IMR-90 (cell line): ENCODE results near the gene USP28. TPM values are rescaled to one million over a fixed set of nuclear protein-coding genes. Genes with fewer than 3 reads are reported as not detected.

ENCODE experiments used
- ATAC-seq: fragments of 200-7000 bp; cut with Tn5 transposase; 2 replicates; pipeline ENCODE4 v1.9.1; 2020; ENCODE audit warnings: low read depth, mild to moderate bottlenecking, moderate library complexity
- BruUV-seq: library from RNA; stranded (reverse); fragments of 400-500 nt; replicated peaks from 2 replicates; lab custom pipeline; 2021; lab: Mats Ljungman, UMichigan
- CTCF ChIA-PET: fragments of 300-600 bp; formaldehyde crosslinking; extraction: SDS; loops from one replicate; lab custom pipeline; 2021; ENCODE audit warnings: antibody characterized with exemption; lab: Yijun Ruan, JAX
- POLR2A ChIA-PET: fragments of 300-600 bp; sonication (Branson Sonifier 250); formaldehyde crosslinking; loops from one replicate; lab custom pipeline; 2022; ENCODE audit warnings: antibody characterized with exemption; ENCODE audit not compliant: unreplicated experiment; lab: Charles Lee
- DNase-seq: peaks from one replicate; pipeline ENCODE4 v3.0.0; 2013
- H2AFZ ChIP-seq: replicated peaks from 2 replicates; pipeline ENCODE3; 2013; ENCODE audit warnings: low read length, mild to moderate bottlenecking; ENCODE audit not compliant: poor library complexity
- H2AK5ac ChIP-seq: 2 replicates; pipeline ENCODE4 v1.6.1; 2013; ENCODE audit warnings: low read depth, low read length, inconsistent platforms
- H2AK9ac ChIP-seq: replicated peaks from 2 replicates; pipeline ENCODE3; 2013; ENCODE audit warnings: mild to moderate bottlenecking, low read depth, low read length, moderate library complexity; ENCODE audit not compliant: poor library complexity
- H2BK120ac ChIP-seq: 2 replicates; pipeline ENCODE4 v1.6.1; 2013; ENCODE audit warnings: low read depth, low read length, inconsistent platforms
- H2BK15ac ChIP-seq: 3 replicates; pipeline ENCODE4 v1.6.1; 2013; ENCODE audit warnings: low read depth, low read length, inconsistent platforms
- H2BK20ac ChIP-seq: 2 replicates; pipeline ENCODE4 v1.6.1; 2013; ENCODE audit warnings: low read depth, mild to moderate bottlenecking, inconsistent platforms, low read length, moderate library complexity
- H2BK5ac ChIP-seq: 2 replicates; pipeline ENCODE4 v1.6.1; 2013; ENCODE audit warnings: mild to moderate bottlenecking, low read depth, low read length, inconsistent platforms; ENCODE audit not compliant: poor library complexity, severe bottlenecking
- H3K14ac ChIP-seq: replicated peaks from 2 replicates; pipeline ENCODE4 v1.6.1; 2013; ENCODE audit warnings: low read depth, low read length, inconsistent platforms
- H3K18ac ChIP-seq: 2 replicates; pipeline ENCODE4 v1.6.1; 2013; ENCODE audit warnings: low read depth, low read length, control low read depth
- H3K23ac ChIP-seq: 2 replicates; pipeline ENCODE4 v1.6.1; 2013; ENCODE audit warnings: low read depth, low read length, inconsistent platforms
- H3K27ac ChIP-seq: 2 replicates; pipeline ENCODE4 v1.5.1; 2013; ENCODE audit warnings: mild to moderate bottlenecking, control low read depth, low read length; ENCODE audit not compliant: insufficient read depth
- H3K27me3 ChIP-seq: 2 replicates; pipeline ENCODE4 v1.6.1; 2013; ENCODE audit warnings: low read length; ENCODE audit not compliant: control insufficient read depth, insufficient read depth
- H3K36me3 ChIP-seq: 2 replicates; pipeline ENCODE4 v1.6.1; 2013; ENCODE audit warnings: low read length, mixed read lengths; ENCODE audit not compliant: control insufficient read depth, insufficient read depth
- H3K4ac ChIP-seq: 2 replicates; pipeline ENCODE4 v1.6.1; 2013; ENCODE audit warnings: low read depth, low read length, inconsistent platforms
- H3K4me1 ChIP-seq: 2 replicates; pipeline ENCODE4 v1.6.1; 2013; ENCODE audit warnings: low read length, mixed read lengths; ENCODE audit not compliant: control insufficient read depth, insufficient read depth
- H3K4me2 ChIP-seq: 2 replicates; pipeline ENCODE4 v1.6.1; 2013; ENCODE audit warnings: low read depth, mild to moderate bottlenecking, control low read depth, low read length, moderate library complexity
- H3K4me3 ChIP-seq: 2 replicates; pipeline ENCODE4 v1.5.1; 2013; ENCODE audit warnings: low read depth, mild to moderate bottlenecking, control low read depth, low read length, moderate library complexity; ENCODE audit not compliant: insufficient read depth
- H3K56ac ChIP-seq: 2 replicates; pipeline ENCODE4 v1.6.1; 2013; ENCODE audit warnings: low read length, inconsistent platforms; ENCODE audit not compliant: insufficient read depth; ENCODE audit errors: extremely low read depth
- H3K79me1 ChIP-seq, 2 experiments: 2 replicates each; pipeline ENCODE4 v1.6.1; 2013; ENCODE audit warnings: low read length in 2 of 2, inconsistent platforms in 1 of 2, low read depth in 1 of 2
- H3K9ac ChIP-seq: 2 replicates; pipeline ENCODE4 v1.6.1; 2013; ENCODE audit warnings: low read depth, low read length, control low read depth
- H3K9me1 ChIP-seq: 2 replicates; pipeline ENCODE4 v1.6.1; 2013; ENCODE audit warnings: low read length, inconsistent platforms; ENCODE audit not compliant: insufficient read depth
- H3K9me3 ChIP-seq: 2 replicates; pipeline ENCODE4 v1.6.1; 2013; ENCODE audit warnings: low read length; ENCODE audit not compliant: control insufficient read depth, insufficient read depth
- H4K20me1 ChIP-seq: 2 replicates; pipeline ENCODE4 v1.6.1; 2013; ENCODE audit warnings: low read length, inconsistent platforms; ENCODE audit not compliant: insufficient read depth
- H4K5ac ChIP-seq: 2 replicates; pipeline ENCODE4 v1.6.1; 2013; ENCODE audit warnings: mild to moderate bottlenecking, low read depth, low read length, control low read depth
- H4K8ac ChIP-seq, 2 experiments: 2 replicates each; pipeline ENCODE4 v1.6.1; 2013; ENCODE audit warnings: low read depth in 2 of 2, low read length in 2 of 2, control low read depth in 1 of 2, inconsistent platforms in 1 of 2
- H4K91ac ChIP-seq: 2 replicates; pipeline ENCODE4 v1.6.1; 2013; ENCODE audit warnings: low read depth, low read length, inconsistent platforms; ENCODE audit not compliant: insufficient read depth
- BHLHE40 ChIP-seq: fragments of 150-350 bp; IDR thresholded peaks from 2 replicates; pipeline ENCODE4 v1.6.1; 2016; ENCODE audit warnings: mild to moderate bottlenecking, low read depth, low read length
- CEBPB ChIP-seq: IDR thresholded peaks from 2 replicates; pipeline ENCODE4 v1.6.1; 2012; ENCODE audit warnings: low read depth, low read length, improper control_type of control experiment
- CHD1 ChIP-seq: IDR thresholded peaks from 2 replicates; pipeline ENCODE4 v1.6.1; 2012; ENCODE audit warnings: low read depth, low read length, improper control_type of control experiment
- FOS ChIP-seq: fragments of 150-350 bp; IDR thresholded peaks from 2 replicates; pipeline ENCODE4 v1.6.1; 2016; ENCODE audit warnings: low read depth, low read length
- MAFK ChIP-seq: IDR thresholded peaks from 2 replicates; pipeline ENCODE4 v1.6.1; 2012; ENCODE audit warnings: low read depth, low read length, improper control_type of control experiment
- MAZ ChIP-seq: IDR thresholded peaks from 2 replicates; pipeline ENCODE4 v1.6.1; 2012; ENCODE audit warnings: low read depth, mild to moderate bottlenecking, low read length, improper control_type of control experiment, moderate library complexity, borderline replicate concordance
- MXI1 ChIP-seq: IDR thresholded peaks from 2 replicates; pipeline ENCODE4 v1.6.1; 2012; ENCODE audit warnings: low read depth, mild to moderate bottlenecking, low read length, moderate library complexity, borderline replicate concordance
- NFE2L2 ChIP-seq: fragments of 150-350 bp; IDR thresholded peaks from 2 replicates; pipeline ENCODE4 v1.6.1; 2016; ENCODE audit warnings: low read depth, mild to moderate bottlenecking, low read length
- RAD21 ChIP-seq: IDR thresholded peaks from 2 replicates; pipeline ENCODE4 v1.6.1; 2012; ENCODE audit warnings: low read length, improper control_type of control experiment
- RCOR1 ChIP-seq: IDR thresholded peaks from 2 replicates; pipeline ENCODE4 v1.6.1; 2012; ENCODE audit warnings: mild to moderate bottlenecking, low read length, improper control_type of control experiment; ENCODE audit not compliant: insufficient replicate concordance
- RFX5 ChIP-seq: IDR thresholded peaks from 2 replicates; pipeline ENCODE4 v1.8.0; 2012; ENCODE audit warnings: low read depth, mild to moderate bottlenecking, low read length, moderate library complexity
- SMC3 ChIP-seq: fragments of 150-350 bp; IDR thresholded peaks from 2 replicates; pipeline ENCODE4 v1.6.1; 2016; ENCODE audit warnings: low read depth, mild to moderate bottlenecking, antibody characterized with exemption, low read length, moderate library complexity
- WGBS, 2 experiments: methylation state at CpG; one replicate each; pipeline versions ENCODE4 v1.1.5 to v1.1.7; 2013; ENCODE audit warnings: missing lambda C conversion rate in 2 of 2; ENCODE audit not compliant: insufficient read length in 1 of 2; ENCODE audit errors: extremely low coverage in 2 of 2; 5-methylcytosine and 5-hydroxymethylcytosine counted together
- dilution Hi-C: fragments of 300-500 bp; cut with HindIII; formaldehyde crosslinking; loops from one replicate; pipeline ENCODE4 v1.14.3; 2018; ENCODE audit warnings: low sequenced_read_pairs; ENCODE audit not compliant: unreplicated experiment
- in situ Hi-C: fragments of 300-500 bp; cut with MboI; formaldehyde crosslinking; loops from 3 replicates; pipeline ENCODE4 v1.14.3; 2019; ENCODE audit warnings: low sequenced_read_pairs, inconsistent platforms, mixed read lengths
- intact Hi-C: fragments of 100-400 bp; cut with micrococcal nuclease; formaldehyde crosslinking; loops from 2 replicates; pipeline ENCODE4 v1.10.0; 2022
- polyA plus RNA-seq, 3 experiments: library from polyadenylated mRNA; depleted of rRNA; stranded (reverse); fragments of >200 nt; gene quantifications; 2 replicates each; pipeline ENCODE4 v1.2.3, GENCODE V29; 2012; ENCODE audit warnings: low replicate concordance in 1 of 3
- total RNA-seq: library from RNA; depleted of rRNA; stranded (reverse); fragments of >200 nt; gene quantifications from 2 replicates; pipeline ENCODE4 v1.2.3, GENCODE V29; 2012
- TF ChIP-seq, protein P1 (sequence below): fragments of 150-350 bp; IDR thresholded peaks from 2 replicates; pipeline ENCODE4 v1.6.1; 2017; ENCODE audit warnings: mild to moderate bottlenecking, antibody characterized with exemption, low read length, low read depth
- TF ChIP-seq, protein P2 (sequence below): fragments of 150-350 bp; IDR thresholded peaks from 2 replicates; pipeline ENCODE4 v1.6.1; 2016; ENCODE audit warnings: low read depth, mild to moderate bottlenecking, low read length, moderate library complexity, borderline replicate concordance

The USP28 gene
- total and polyA plus RNA-seq, 2 of the 4 experiments (the other 2 are of a cell fraction) = 17.0 to 36.0 TPM

DNA sequence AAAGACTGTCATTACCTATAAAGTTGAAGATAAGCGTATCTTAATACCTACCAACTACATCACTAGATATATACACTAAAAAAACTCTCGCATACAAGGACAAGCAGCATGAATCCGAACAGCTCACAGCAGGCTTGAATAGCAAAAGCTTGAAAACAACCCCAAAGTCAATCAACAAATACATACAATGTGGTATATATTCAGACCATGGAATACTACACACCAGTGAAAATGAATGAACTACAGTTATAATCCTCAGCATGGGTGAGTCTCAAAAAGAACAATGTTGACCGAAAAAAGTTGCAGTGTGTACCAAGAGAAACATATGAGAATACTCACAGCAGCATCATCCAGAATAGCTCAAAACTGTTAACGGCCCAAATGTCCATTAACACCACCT, 25.2 kb downstream of the USP28 start:
- no peak overlapping the region for H3K4me2 ChIP-seq
- H3K4ac ChIP-seq = no peak overlapping the region
- intact Hi-C loops = loop anchor here (5.0 kb wide), 1 partner anchor 718 kb away; no protein-coding TSS in a partner anchor
- no peak overlapping the region for H2BK5ac ChIP-seq
- ChIA-PET CTCF (no interaction called here), POLR2A (no interaction called here)
- H3K9me3 ChIP-seq = no peaks in the 10 kb centered on the region
- H3K56ac ChIP-seq = no peak overlapping the region
- TF ChIP-seq NFE2L2 (no peak), CHD1 (no peak), BHLHE40 (no peak), MXI1 (no peak), CEBPB (no peak), RAD21 (no peak), MAZ (no peak), MAFK (no peak), SMC3 (no peak), RFX5 (no peak), RCOR1 (no peak), FOS (no peak)
- TF ChIP-seq, protein P1, sequence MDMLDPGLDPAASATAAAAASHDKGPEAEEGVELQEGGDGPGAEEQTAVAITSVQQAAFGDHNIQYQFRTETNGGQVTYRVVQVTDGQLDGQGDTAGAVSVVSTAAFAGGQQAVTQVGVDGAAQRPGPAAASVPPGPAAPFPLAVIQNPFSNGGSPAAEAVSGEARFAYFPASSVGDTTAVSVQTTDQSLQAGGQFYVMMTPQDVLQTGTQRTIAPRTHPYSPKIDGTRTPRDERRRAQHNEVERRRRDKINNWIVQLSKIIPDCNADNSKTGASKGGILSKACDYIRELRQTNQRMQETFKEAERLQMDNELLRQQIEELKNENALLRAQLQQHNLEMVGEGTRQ = no peak
- TF ChIP-seq, protein P2, sequence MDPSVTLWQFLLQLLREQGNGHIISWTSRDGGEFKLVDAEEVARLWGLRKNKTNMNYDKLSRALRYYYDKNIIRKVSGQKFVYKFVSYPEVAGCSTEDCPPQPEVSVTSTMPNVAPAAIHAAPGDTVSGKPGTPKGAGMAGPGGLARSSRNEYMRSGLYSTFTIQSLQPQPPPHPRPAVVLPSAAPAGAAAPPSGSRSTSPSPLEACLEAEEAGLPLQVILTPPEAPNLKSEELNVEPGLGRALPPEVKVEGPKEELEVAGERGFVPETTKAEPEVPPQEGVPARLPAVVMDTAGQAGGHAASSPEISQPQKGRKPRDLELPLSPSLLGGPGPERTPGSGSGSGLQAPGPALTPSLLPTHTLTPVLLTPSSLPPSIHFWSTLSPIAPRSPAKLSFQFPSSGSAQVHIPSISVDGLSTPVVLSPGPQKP = no peak
- ATAC-seq (no peak), DNase-seq (no peak)
- WGBS, 2 experiments = no CpG with 5 or more reads among the region's 5 CpGs
- H3K18ac ChIP-seq = no peak overlapping the region
- peaks cover 0 to 1% of the 10 kb centered on the region in 2 experiments; a peak in 1 of 4 replicates for H3K79me1 ChIP-seq
- H3K9ac ChIP-seq = no peak overlapping the region
- H2BK20ac ChIP-seq = no peak overlapping the region
- no peak overlapping the region for H4K8ac ChIP-seq
- H3K9me1 ChIP-seq = no peaks in the 10 kb centered on the region
- dilution Hi-C loops = no loop called here
- H2AFZ ChIP-seq = no peak overlapping the region
- no peak overlapping the region for H4K5ac ChIP-seq
- H2BK120ac ChIP-seq = no peak overlapping the region
- no peaks in the 10 kb centered on the region for H3K27me3 ChIP-seq
- no peak overlapping the region for H2AK9ac ChIP-seq
- no peak overlapping the region for H2AK5ac ChIP-seq
- no peak overlapping the region for H3K23ac ChIP-seq
- H3K27ac ChIP-seq = no peak overlapping the region
- in situ Hi-C loops = no loop called here
- H2BK15ac ChIP-seq = no peak overlapping the region
- H3K14ac ChIP-seq = no peak overlapping the region
- H3K4me3 ChIP-seq = no peak overlapping the region
- no peaks in the 10 kb centered on the region for H4K20me1 ChIP-seq
- BruUV-seq = no TSS peak
- no peak overlapping the region for H4K91ac ChIP-seq
- peaks cover 11% of the 10 kb centered on the region for H3K36me3 ChIP-seq
- H3K4me1 ChIP-seq = no peaks in the 10 kb centered on the region
